Osteoblast (primary cell): Measurements from ENCODE around the gene PCDHGA12. TPM values are rescaled to one million over a fixed set of nuclear protein-coding genes. Genes with fewer than 3 reads are reported as not detected.
"Not testable (repeated sequence)": the region's sequence is repeated elsewhere in the genome, so short reads cannot be mapped to it uniquely, and the experiment has no call there.

ENCODE experiments used
- DNase-seq: peaks from one replicate; pipeline ENCODE4 v3.0.0; 2011; ENCODE audit warnings: low spot score, mixed read lengths; ENCODE audit not compliant: insufficient read length; ENCODE audit errors: missing footprints
- H2AFZ ChIP-seq: 2 replicates; pipeline ENCODE4 v1.6.0; 2011; ENCODE audit warnings: mild to moderate bottlenecking, low read length
- H3K27ac ChIP-seq: 2 replicates; pipeline ENCODE4 v1.5.1; 2011; ENCODE audit warnings: mild to moderate bottlenecking, low read depth, low read length, moderate library complexity
- H3K27me3 ChIP-seq: 2 replicates; pipeline ENCODE4 v1.6.0; 2012; ENCODE audit warnings: mild to moderate bottlenecking, control low read depth, inconsistent platforms, low read length, moderate library complexity; ENCODE audit not compliant: insufficient read depth
- H3K36me3 ChIP-seq: 2 replicates; pipeline ENCODE4 v1.5.1; 2011; ENCODE audit warnings: mild to moderate bottlenecking, low read length, control low read depth, moderate library complexity; ENCODE audit not compliant: insufficient read depth
- H3K4me1 ChIP-seq: 2 replicates; pipeline ENCODE4 v1.5.1; 2011; ENCODE audit warnings: mild to moderate bottlenecking, low read length, control low read depth, moderate library complexity; ENCODE audit not compliant: insufficient read depth
- H3K4me2 ChIP-seq: 2 replicates; pipeline ENCODE4 v1.6.0; 2011; ENCODE audit warnings: mild to moderate bottlenecking, low read length; ENCODE audit not compliant: insufficient read depth
- H3K4me3 ChIP-seq: fragments of 200-600 bp; sonication (generic); 3 replicates; pipeline ENCODE4 v1.5.1; 2012; ENCODE audit warnings: mild to moderate bottlenecking, low read length, inconsistent platforms; ENCODE audit not compliant: insufficient read depth
- H3K79me2 ChIP-seq: 2 replicates; pipeline ENCODE4 v1.6.0; 2012; ENCODE audit warnings: mild to moderate bottlenecking, low read length, control low read depth, inconsistent platforms; ENCODE audit not compliant: insufficient read depth
- H3K9me3 ChIP-seq: 2 replicates; pipeline ENCODE4 v1.5.1; 2011; ENCODE audit warnings: low read depth, low read length, control low read depth
- H4K20me1 ChIP-seq: 2 replicates; pipeline ENCODE4 v1.6.0; 2012; ENCODE audit warnings: mild to moderate bottlenecking, low read length, control low read depth; ENCODE audit not compliant: insufficient read depth
- total RNA-seq: library from RNA; depleted of rRNA; stranded (reverse); fragments of >200 nt; gene quantifications from 2 replicates; pipeline ENCODE4 v1.2.3, GENCODE V29; 2012
- TF ChIP-seq, protein P1 (sequence below): IDR thresholded peaks from 2 replicates; pipeline ENCODE4 v1.5.1; 2011; ENCODE audit warnings: mild to moderate bottlenecking, low read depth, low read length, moderate library complexity; ENCODE audit errors: extremely low read depth

Gene PCDHGA12
- total RNA-seq, 1 donor, result 20.6 TPM

DNA sequence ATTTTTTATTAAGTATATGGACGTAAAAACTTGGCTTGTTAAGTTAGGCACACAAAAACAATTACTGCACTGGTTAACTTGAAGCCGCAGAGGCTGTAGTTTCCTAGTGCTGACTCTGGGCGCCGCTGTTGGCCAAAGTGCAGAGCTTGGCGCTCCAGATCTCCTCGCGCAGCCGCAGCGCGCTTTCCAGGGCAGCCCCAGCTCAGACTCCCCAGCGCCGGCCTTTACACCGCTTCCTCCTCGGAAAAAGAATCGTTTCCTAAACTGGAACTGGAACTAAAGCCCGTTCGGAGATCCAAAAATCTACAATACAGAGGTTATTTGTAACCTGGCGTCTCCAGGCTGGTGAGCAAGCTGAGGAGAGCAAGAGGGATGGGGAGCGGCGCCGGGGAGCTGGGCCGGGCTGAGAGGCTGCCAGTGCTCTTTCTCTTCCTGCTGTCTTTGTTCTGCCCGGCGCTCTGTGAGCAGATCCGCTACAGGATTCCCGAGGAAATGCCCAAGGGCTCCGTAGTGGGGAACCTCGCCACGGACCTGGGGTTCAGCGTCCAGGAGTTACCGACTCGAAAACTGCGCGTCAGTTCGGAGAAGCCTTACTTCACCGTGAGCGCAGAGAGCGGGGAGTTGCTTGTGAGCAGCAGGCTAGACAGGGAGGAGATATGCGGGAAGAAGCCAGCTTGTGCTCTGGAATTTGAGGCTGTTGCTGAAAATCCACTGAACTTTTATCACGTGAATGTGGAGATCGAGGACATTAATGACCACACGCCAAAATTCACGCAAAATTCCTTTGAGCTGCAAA, 32.4 kb upstream of the PCDHGA12 start, which contains the start of gene PCDHGB5:
Gene PCDHGB5, plus strand, starts transcription at position 192 of the 796 bp plus-strand sequence. Its CDS starts 181 bp downstream, at position 373.
- H3K27me3 ChIP-seq, result not testable (repeated sequence)
- H2AFZ ChIP-seq, result peak within 1 kb of the TSS; percentile 50

DNA sequence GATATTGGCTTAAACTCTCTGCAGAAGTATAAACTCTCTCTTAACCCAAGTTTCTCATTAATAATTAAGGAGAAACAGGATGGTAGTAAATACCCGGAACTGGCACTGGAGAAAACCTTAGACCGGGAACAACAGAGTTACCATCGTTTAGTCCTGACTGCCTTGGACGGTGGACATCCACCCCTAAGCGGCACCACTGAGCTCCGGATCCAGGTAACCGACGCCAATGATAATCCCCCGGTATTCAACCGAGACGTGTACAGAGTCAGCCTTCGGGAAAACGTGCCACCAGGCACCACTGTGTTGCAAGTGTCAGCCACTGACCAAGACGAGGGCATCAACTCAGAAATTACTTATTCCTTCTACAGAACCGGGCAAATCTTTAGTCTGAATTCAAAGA, 31.7 kb upstream of the PCDHGA12 start:
- Histone ChIP-seq H3K4me2 (no peak overlapping the region), H3K36me3 (peaks cover 4% of the 10 kb centered on the region), H4K20me1 (no peaks in the 10 kb centered on the region), H3K9me3 (peaks cover 21% of the 10 kb centered on the region), H3K4me1 (no peaks in the 10 kb centered on the region), H3K27me3 (no peaks in the 10 kb centered on the region), H3K4me3 (peak overlapping the region; percentile 51), H2AFZ (no peak overlapping the region), H3K27ac (no peak overlapping the region), H3K79me2 (no peaks in the 10 kb centered on the region)
- DNase-seq, result no peak
- TF ChIP-seq, protein P1, sequence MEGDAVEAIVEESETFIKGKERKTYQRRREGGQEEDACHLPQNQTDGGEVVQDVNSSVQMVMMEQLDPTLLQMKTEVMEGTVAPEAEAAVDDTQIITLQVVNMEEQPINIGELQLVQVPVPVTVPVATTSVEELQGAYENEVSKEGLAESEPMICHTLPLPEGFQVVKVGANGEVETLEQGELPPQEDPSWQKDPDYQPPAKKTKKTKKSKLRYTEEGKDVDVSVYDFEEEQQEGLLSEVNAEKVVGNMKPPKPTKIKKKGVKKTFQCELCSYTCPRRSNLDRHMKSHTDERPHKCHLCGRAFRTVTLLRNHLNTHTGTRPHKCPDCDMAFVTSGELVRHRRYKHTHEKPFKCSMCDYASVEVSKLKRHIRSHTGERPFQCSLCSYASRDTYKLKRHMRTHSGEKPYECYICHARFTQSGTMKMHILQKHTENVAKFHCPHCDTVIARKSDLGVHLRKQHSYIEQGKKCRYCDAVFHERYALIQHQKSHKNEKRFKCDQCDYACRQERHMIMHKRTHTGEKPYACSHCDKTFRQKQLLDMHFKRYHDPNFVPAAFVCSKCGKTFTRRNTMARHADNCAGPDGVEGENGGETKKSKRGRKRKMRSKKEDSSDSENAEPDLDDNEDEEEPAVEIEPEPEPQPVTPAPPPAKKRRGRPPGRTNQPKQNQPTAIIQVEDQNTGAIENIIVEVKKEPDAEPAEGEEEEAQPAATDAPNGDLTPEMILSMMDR, result no peak

More for the DNA sequence above, 32.4 kb upstream of the PCDHGA12 start, which contains the start of gene PCDHGB5:
- H3K27ac ChIP-seq, H3K79me2 ChIP-seq, DNase-seq, H4K20me1 ChIP-seq, H3K4me1 ChIP-seq, H3K36me3 ChIP-seq: not testable (repeated sequence)
- Histone ChIP-seq H3K9me3 (peaks cover 27% of the 10 kb centered on the region), H3K4me3 (peak within 1 kb of the TSS; percentile 70), H3K4me2 (peak within 1 kb of the TSS; percentile 45)
- TF ChIP-seq, protein P1, result peak; percentile 60

DNA sequence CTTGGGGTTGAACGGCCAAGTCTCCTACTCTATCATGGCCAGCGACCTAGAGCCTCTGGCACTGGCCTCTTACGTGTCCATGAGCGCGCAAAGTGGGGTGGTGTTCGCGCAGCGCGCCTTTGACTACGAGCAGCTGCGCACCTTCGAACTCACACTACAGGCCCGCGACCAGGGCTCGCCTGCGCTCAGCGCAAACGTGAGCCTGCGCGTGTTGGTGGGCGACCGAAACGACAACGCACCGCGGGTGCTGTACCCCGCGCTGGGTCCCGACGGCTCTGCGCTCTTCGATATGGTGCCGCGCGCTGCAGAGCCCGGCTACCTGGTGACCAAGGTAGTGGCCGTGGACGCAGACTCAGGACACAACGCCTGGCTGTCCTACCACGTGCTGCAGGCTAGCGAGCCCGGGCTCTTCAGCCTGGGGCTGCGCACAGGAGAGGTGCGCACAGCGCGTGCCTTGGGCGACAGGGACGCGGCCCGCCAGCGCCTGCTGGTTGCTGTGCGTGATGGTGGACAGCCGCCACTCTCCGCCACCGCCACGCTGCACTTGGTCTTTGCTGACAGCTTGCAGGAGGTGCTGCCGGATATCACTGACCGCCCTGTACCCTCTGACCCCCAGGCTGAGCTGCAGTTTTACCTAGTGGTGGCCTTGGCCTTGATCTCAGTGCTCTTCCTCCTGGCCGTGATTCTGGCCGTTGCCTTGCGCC, 30.6 kb upstream of the PCDHGA12 start:
- Histone ChIP-seq H3K4me3 (peak overlapping the region; percentile 50), H3K4me1 (no peaks in the 10 kb centered on the region), H4K20me1 (no peaks in the 10 kb centered on the region), H3K4me2 (no peak overlapping the region), H2AFZ (no peak overlapping the region), H3K27ac (no peak overlapping the region), H3K36me3 (peaks cover 4% of the 10 kb centered on the region), H3K27me3 (no peaks in the 10 kb centered on the region), H3K9me3 (peaks cover 18% of the 10 kb centered on the region), H3K79me2 (no peaks in the 10 kb centered on the region)
- TF ChIP-seq, protein P1, result no peak
- no peak for DNase-seq
